UCSD-AML1 (cell line): ENCODE measurements around the gene LRRC3.

Source experiments
- DNase-seq: peaks from one replicate; lab custom pipeline; 2025; ENCODE audit not compliant: unreplicated experiment; lab: John Stamatoyannopoulos, UW

Gene LRRC3

GRCh38 chr21:44438531-44439210, 16.6 kb upstream of the LRRC3 start:
- no peak for DNase-seq

GRCh38 chr21:44439211-44439600, 16.1 kb upstream of the LRRC3 start:
- no peak for DNase-seq

- DNase-seq, result no peak
Measured at GRCh38 chr21:44440241-44441040, 14.9 kb upstream of the LRRC3 start.

GRCh38 chr21:44441041-44441400, 14.3 kb upstream of the LRRC3 start:
- DNase-seq, result no peak

- DNase-seq, result no peak
Measured at GRCh38 chr21:44441581-44442265, 13.6 kb upstream of the LRRC3 start.

GRCh38 chr21:44442266-44443125, 12.8 kb upstream of the LRRC3 start:
- no peak for DNase-seq

GRCh38 chr21:44443291-44443890, 11.9 kb upstream of the LRRC3 start:
- no peak for DNase-seq

- DNase-seq, result no peak
Measured at GRCh38 chr21:44443891-44444285, 11.4 kb upstream of the LRRC3 start.

GRCh38 chr21:44444286-44444931, 10.9 kb upstream of the LRRC3 start:
- DNase-seq, result no peak

GRCh38 chr21:44445145-44445812, 10.0 kb upstream of the LRRC3 start:
- no peak for DNase-seq

- no peak for DNase-seq
Measured at GRCh38 chr21:44448651-44449131, 6.6 kb upstream of the LRRC3 start.

- DNase-seq, result no peak
Measured at GRCh38 chr21:44449473-44450363, 5.6 kb upstream of the LRRC3 start.

- no peak for DNase-seq
Measured at GRCh38 chr21:44450402-44450801, 4.9 kb upstream of the LRRC3 start.

- no peak for DNase-seq
Measured at GRCh38 chr21:44450999-44451398, 4.3 kb upstream of the LRRC3 start.

- no peak for DNase-seq
Measured at GRCh38 chr21:44453120-44453519, 2.2 kb upstream of the LRRC3 start.

GRCh38 chr21:44454058-44454457, 1.3 kb upstream of the LRRC3 start:
- no peak for DNase-seq

GRCh38 chr21:44455524-44456213, 359 bp downstream of the LRRC3 start:
- peak; percentile 44 for DNase-seq
